Measurements from ENCODE around the gene PTGER3.
A peak's percentile ranks its signal among the peaks of the same experiment; 100 is the strongest.

The PTGER3 gene

GRCh38 chr1:71049951-71050598 lies 2.5 kb upstream of the PTGER3 start:
- DNase-seq (ENCODE audit: low spot score): peak; percentile 64

GRCh38 chr1:71046891-71047634 lies 553 bp downstream of the PTGER3 start:
- no peak for DNase-seq (ENCODE audit: low spot score)

- DNase-seq (ENCODE audit: low spot score): no peak
Measured at GRCh38 chr1:71045463-71046028, 2.1 kb downstream of the PTGER3 start.

- no peak for DNase-seq (ENCODE audit: low spot score)
Measured at GRCh38 chr1:71044833-71045232, 2.8 kb downstream of the PTGER3 start.

- no peak for DNase-seq (ENCODE audit: low spot score)
Measured at GRCh38 chr1:71043065-71043464, 4.6 kb downstream of the PTGER3 start.

GRCh38 chr1:71041806-71042205 lies 5.8 kb downstream of the PTGER3 start:
- no peak for DNase-seq (ENCODE audit: low spot score)

GRCh38 chr1:71039661-71040262 lies 7.9 kb downstream of the PTGER3 start:
- DNase-seq (ENCODE audit: low spot score): no peak

- DNase-seq (ENCODE audit: low spot score): no peak
Measured at GRCh38 chr1:71038942-71039341, 8.7 kb downstream of the PTGER3 start.

- DNase-seq (ENCODE audit: low spot score): no peak
Measured at GRCh38 chr1:71037829-71038620, 9.6 kb downstream of the PTGER3 start.

- DNase-seq (ENCODE audit: low spot score): no peak
Measured at GRCh38 chr1:71037066-71037465, 10.6 kb downstream of the PTGER3 start.

- DNase-seq (ENCODE audit: low spot score): no peak
Measured at GRCh38 chr1:71033136-71033535, 14.5 kb downstream of the PTGER3 start.

GRCh38 chr1:71031426-71031825 lies 16.2 kb downstream of the PTGER3 start:
- no peak for DNase-seq (ENCODE audit: low spot score)

GRCh38 chr1:71030026-71030425 lies 17.6 kb downstream of the PTGER3 start:
- no peak for DNase-seq (ENCODE audit: low spot score)

GRCh38 chr1:71028981-71029380 lies 18.6 kb downstream of the PTGER3 start:
- DNase-seq (ENCODE audit: low spot score): no peak

- no peak for DNase-seq (ENCODE audit: low spot score)
Measured at GRCh38 chr1:71027991-71028390, 19.6 kb downstream of the PTGER3 start.

GRCh38 chr1:71026093-71026492 lies 21.5 kb downstream of the PTGER3 start:
- DNase-seq (ENCODE audit: low spot score): no peak

GRCh38 chr1:71023515-71023914 lies 24.1 kb downstream of the PTGER3 start:
- DNase-seq (ENCODE audit: low spot score): no peak

GRCh38 chr1:71019233-71019969 lies 28.2 kb downstream of the PTGER3 start:
- no peak for DNase-seq (ENCODE audit: low spot score)

GRCh38 chr1:71018791-71019190 lies 28.8 kb downstream of the PTGER3 start:
- no peak for DNase-seq (ENCODE audit: low spot score)

- no peak for DNase-seq (ENCODE audit: low spot score)
Measured at GRCh38 chr1:71015745-71016144, 31.9 kb downstream of the PTGER3 start.

GRCh38 chr1:71014178-71014579 lies 33.4 kb downstream of the PTGER3 start:
- peak; percentile 19 for DNase-seq (ENCODE audit: low spot score)
